Lower leg skin (tissue), 3 donors: ENCODE data around the gene BCL2L1.

Experiments
- POLR2A ChIP-seq, 2 donors: fragments of 450-650 bp; IDR thresholded peaks; one replicate each; pipeline ENCODE4 v1.6.1; 2016 to 2017; ENCODE audit warnings: antibody characterized with exemption in 2 of 2, mild to moderate bottlenecking in 1 of 2, moderate library complexity in 1 of 2
- TF ChIP-seq, protein P1 (sequence below), 3 donors: fragments of 450-650 bp; IDR thresholded peaks; one replicate each; pipeline ENCODE4 v1.5.1; 2016; ENCODE audit warnings: antibody characterized with exemption in 3 of 3, mild to moderate bottlenecking in 3 of 3, moderate library complexity in 2 of 3

DNA sequence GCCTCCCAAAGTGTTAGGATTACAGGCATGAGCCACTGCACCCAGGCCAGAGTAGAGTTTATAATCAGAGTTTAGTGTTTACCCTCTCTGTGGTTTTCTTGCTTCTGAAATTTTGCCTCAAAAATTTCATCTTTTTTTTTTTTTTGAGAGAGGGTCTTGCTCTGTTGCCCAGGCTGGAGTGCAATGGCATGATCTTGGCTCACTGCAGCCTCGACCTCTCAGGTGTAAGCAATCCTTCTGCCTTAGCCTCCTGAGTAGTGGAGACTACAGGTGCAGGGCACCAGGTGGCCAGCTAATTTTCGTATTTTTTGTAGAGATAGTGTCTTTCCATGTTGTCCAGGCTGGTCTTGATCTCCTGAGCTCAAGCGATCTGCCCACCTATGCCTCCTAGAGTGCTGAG lies 45.1 kb upstream of the BCL2L1 start:
- no peak for TF ChIP-seq POLR2A (IDR thresholded peaks at IDR 0.05)
- TF ChIP-seq, protein P1, sequence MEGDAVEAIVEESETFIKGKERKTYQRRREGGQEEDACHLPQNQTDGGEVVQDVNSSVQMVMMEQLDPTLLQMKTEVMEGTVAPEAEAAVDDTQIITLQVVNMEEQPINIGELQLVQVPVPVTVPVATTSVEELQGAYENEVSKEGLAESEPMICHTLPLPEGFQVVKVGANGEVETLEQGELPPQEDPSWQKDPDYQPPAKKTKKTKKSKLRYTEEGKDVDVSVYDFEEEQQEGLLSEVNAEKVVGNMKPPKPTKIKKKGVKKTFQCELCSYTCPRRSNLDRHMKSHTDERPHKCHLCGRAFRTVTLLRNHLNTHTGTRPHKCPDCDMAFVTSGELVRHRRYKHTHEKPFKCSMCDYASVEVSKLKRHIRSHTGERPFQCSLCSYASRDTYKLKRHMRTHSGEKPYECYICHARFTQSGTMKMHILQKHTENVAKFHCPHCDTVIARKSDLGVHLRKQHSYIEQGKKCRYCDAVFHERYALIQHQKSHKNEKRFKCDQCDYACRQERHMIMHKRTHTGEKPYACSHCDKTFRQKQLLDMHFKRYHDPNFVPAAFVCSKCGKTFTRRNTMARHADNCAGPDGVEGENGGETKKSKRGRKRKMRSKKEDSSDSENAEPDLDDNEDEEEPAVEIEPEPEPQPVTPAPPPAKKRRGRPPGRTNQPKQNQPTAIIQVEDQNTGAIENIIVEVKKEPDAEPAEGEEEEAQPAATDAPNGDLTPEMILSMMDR (IDR thresholded peaks at IDR 0.05), result no peak
